ENCODE results near the gene CFAP20DC. TPM values are rescaled to one million over a fixed set of nuclear protein-coding genes. Genes with fewer than 3 reads are reported as not detected.

Gene CFAP20DC
- total and polyA plus RNA-seq, 2 of the 8 experiments (the other 6 are each of a cell fraction or from before 2014, with no cell fraction given): 2.2 to 2.8 TPM

- Histone ChIP-seq H3K23me2 (ENCODE audit: low read depth, low read length) (no peaks in the 10 kb centered on the region), H3K9me3 (ENCODE audit: insufficient read depth in 2 of 2, low read depth in 1 of 2, low read length in 1 of 2) (peaks cover 33 to 38% of the 10 kb centered on the region in 2 experiments), H3K9ac (replicated peaks in 1 of 4; ENCODE audit: extremely low read depth in 1 of 4, low read depth in 3 of 4, low read length in 3 of 4) (no peak overlapping the region), H2AFZ (ENCODE audit: low read length) (no peak overlapping the region), H2BK15ac (ENCODE audit: low read length) (no peak overlapping the region), H3K4me1 (replicated peaks in 1 of 4; ENCODE audit: control insufficient read depth in 3 of 4, insufficient read depth in 4 of 4, low read length in 3 of 4) (no peaks in the 10 kb centered on the region), H3K27me3 (replicated peaks in 1 of 4; ENCODE audit: control insufficient read depth in 3 of 4, extremely low read depth in 1 of 4, insufficient read depth in 3 of 4, low read length in 3 of 4) (no peaks in the 10 kb centered on the region), H3K79me1 (ENCODE audit: low read depth, low read length) (no peaks in the 10 kb centered on the region), H3K14ac (ENCODE audit: insufficient read length) (no peak overlapping the region), H3K56ac (replicated peaks; ENCODE audit: insufficient read length, low read depth, low read length) (no peak overlapping the region), H4K20me1 (replicated peaks in 1 of 2; ENCODE audit: control insufficient read depth in 1 of 2, insufficient read depth in 2 of 2, low read length in 2 of 2) (no peaks in the 10 kb centered on the region), H2BK120ac (replicated peaks; ENCODE audit: low read depth, low read length) (no peak overlapping the region), H4K91ac (replicated peaks; ENCODE audit: insufficient read length, low read length) (no peak overlapping the region), H3K4ac (replicated peaks; ENCODE audit: insufficient read length, low read depth, low read length) (no peak overlapping the region), H2AK5ac (ENCODE audit: low read depth, low read length) (no peak overlapping the region), H2BK20ac (ENCODE audit: low read length) (no peak overlapping the region), H4K8ac (ENCODE audit: extremely low read depth, insufficient read depth, low read length) (no peak overlapping the region), H3K18ac (ENCODE audit: extremely low read depth, low read length) (no peak overlapping the region), H3K23ac (ENCODE audit: insufficient read length) (no peak overlapping the region), H2BK5ac (ENCODE audit: low read depth, low read length) (no peak overlapping the region), H4K5ac (ENCODE audit: insufficient read length, low read depth, low read length) (no peak overlapping the region), H3K79me2 (ENCODE audit: control insufficient read depth in 1 of 2, insufficient read depth in 2 of 2, low read length in 2 of 2) (no peaks in the 10 kb centered on the region), H3K36me3 (ENCODE audit: control insufficient read depth in 2 of 4, insufficient read depth in 4 of 4, low read length in 3 of 4) (no peaks in the 10 kb centered on the region), H3K4me2 (ENCODE audit: insufficient read depth in 1 of 2, low read depth in 2 of 2, low read length in 2 of 2) (no peak overlapping the region), H3K27ac (ENCODE audit: low read depth, low read length) (no peak overlapping the region), H2BK12ac (ENCODE audit: low read depth, low read length) (no peak overlapping the region), H3K4me3 (ENCODE audit: extremely low read depth in 1 of 4, insufficient read depth in 2 of 4, low read depth in 3 of 4, low read length in 4 of 4) (no peak overlapping the region)
- CTCF ChIA-PET (ENCODE audit: partially characterized antibody): interaction anchor here (0.8 to 2.0 kb wide), 3 partner anchors 126 to 848 kb away, joined by 3 to 4 read pairs (median 4); no protein-coding TSS in a partner anchor
- FAIRE-seq (no peak), DNase-seq (ENCODE audit: low read depth in 1 of 2, low spot score in 2 of 2) (no peak)
- POLR2A ChIA-PET (ENCODE audit: partially characterized antibody): no interaction called here
- 87% methylated on average over 7 of the region's 7 CpGs; no CpG with 5 or more reads in 1 of the 2 experiments for WGBS, 2 experiments (ENCODE audit: extremely low coverage in 1 of 2, insufficient coverage in 1 of 2, insufficient read length in 1 of 2, insufficient replicate concordance in 2 of 2, low coverage in 1 of 2, low lambda C conversion rate in 2 of 2, missing lambda C conversion rate in 1 of 2)
- no peak for TF ChIP-seq NRF1 (IDR thresholded peaks at IDR 0.05; ENCODE audit: low read depth, low read length)
- TF ChIP-seq POLR2AphosphoS5 (IDR thresholded peaks at IDR 0.05; ENCODE audit: low read depth, low read length): no peak
- TF ChIP-seq ASH2L (IDR thresholded peaks at IDR 0.05; ENCODE audit: low read length): no peak
- no peak for TF ChIP-seq SIX5 (IDR thresholded peaks at IDR 0.05; ENCODE audit: low read depth, low read length)
- TF ChIP-seq CHD1 (IDR thresholded peaks at IDR 0.05; ENCODE audit: low read depth, low read length): no peak
- TF ChIP-seq, protein P1, sequence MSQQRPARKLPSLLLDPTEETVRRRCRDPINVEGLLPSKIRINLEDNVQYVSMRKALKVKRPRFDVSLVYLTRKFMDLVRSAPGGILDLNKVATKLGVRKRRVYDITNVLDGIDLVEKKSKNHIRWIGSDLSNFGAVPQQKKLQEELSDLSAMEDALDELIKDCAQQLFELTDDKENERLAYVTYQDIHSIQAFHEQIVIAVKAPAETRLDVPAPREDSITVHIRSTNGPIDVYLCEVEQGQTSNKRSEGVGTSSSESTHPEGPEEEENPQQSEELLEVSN (IDR thresholded peaks at IDR 0.05): no peak
- TF ChIP-seq SP2 (IDR thresholded peaks at IDR 0.05; ENCODE audit: low read length): no peak
- TF ChIP-seq SIN3A (conservative IDR thresholded peaks at IDR 0.05 in 1 of 2, IDR thresholded peaks at IDR 0.05 in 1 of 2; ENCODE audit: low read depth in 1 of 2, low read length in 2 of 2): no peak
- no peak for TF ChIP-seq TAF7 (optimal IDR thresholded peaks at IDR 0.05; ENCODE audit: borderline replicate concordance, low read depth, low read length)
- no peak for TF ChIP-seq RFX5 (IDR thresholded peaks at IDR 0.05; ENCODE audit: borderline replicate concordance, low read depth, low read length)
Observed at GRCh38 chr3:58693940-58694850, 355.6 kb downstream of the CFAP20DC start.

Measured in H1 (cell line).